ENCODE measurements around the gene WNK2.

WNK2 gene

DNA sequence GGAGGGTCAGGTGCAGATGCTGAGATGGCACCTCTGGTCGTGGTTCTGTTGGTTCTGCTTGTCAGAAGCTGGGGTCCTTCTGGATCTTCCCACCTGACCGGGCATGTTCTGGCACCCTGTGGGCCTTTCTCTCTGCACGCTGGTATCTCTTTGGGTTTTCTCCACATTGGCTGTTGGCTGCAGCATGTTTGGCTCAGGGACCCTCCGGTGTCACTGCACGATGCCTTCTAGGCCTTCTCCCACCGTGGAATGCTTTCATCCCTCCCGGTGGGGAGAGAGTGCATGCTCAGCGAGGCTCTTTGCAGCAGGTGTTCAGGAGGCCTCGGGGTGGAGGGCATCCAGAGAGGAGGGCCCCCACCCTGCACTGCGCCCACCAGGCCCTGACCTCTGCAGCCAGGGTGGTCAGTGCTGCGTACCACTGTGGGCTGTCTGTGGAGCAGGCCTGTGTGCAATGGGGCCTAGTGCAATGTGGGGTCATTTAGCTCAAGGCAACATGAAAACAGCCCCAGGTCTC lies 119.4 kb downstream of the WNK2 start:
- FAIRE-seq: no peak
- no peak for DNase-seq (ENCODE audit: insufficient read length, low spot score)
- TF ChIP-seq CTCF (IDR thresholded peaks at IDR 0.05; ENCODE audit: insufficient read depth, missing control alignments): no peak

DNA sequence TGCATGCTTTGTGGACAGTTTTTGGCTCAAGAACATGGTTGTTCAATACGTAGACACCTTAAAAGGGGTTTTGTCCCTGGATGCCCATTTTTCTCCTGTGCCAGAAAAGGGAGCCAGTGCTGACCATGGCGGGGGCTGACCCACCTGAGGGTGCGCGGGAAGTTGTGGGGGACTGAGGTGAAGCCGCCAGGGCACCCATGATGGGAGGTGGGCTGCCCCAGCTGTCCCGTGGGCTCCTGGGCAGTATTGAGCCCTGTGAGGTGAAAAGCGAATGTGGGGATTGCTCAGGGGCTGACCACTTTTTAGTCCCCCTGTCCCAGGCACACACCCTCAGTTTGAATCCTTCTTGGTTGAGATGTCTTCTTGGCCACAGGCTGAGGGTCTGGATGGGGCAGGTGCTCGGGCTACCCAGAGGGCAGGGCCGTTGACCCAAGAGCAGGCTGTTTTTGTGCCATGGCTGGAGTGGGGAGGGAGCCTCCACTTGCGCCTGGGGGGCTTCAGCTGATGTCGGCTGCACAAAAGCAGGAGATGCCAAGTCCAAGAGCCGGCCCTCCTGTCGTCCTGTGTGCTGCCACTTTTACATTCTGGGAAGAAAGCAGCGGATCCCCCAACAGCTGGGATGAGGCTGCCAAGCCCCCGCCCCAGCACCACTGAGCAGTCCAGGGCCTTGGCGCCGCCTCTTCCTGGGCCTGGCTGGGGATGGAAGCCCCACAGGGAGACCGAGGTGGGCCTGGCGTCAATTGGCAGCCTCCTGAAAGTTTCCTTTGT lies 120.1 kb downstream of the WNK2 start:
- DNase-seq (ENCODE audit: insufficient read length, low spot score) (no peak), FAIRE-seq (no peak)
- no peak for TF ChIP-seq CTCF (IDR thresholded peaks at IDR 0.05; ENCODE audit: insufficient read depth, missing control alignments)

DNA sequence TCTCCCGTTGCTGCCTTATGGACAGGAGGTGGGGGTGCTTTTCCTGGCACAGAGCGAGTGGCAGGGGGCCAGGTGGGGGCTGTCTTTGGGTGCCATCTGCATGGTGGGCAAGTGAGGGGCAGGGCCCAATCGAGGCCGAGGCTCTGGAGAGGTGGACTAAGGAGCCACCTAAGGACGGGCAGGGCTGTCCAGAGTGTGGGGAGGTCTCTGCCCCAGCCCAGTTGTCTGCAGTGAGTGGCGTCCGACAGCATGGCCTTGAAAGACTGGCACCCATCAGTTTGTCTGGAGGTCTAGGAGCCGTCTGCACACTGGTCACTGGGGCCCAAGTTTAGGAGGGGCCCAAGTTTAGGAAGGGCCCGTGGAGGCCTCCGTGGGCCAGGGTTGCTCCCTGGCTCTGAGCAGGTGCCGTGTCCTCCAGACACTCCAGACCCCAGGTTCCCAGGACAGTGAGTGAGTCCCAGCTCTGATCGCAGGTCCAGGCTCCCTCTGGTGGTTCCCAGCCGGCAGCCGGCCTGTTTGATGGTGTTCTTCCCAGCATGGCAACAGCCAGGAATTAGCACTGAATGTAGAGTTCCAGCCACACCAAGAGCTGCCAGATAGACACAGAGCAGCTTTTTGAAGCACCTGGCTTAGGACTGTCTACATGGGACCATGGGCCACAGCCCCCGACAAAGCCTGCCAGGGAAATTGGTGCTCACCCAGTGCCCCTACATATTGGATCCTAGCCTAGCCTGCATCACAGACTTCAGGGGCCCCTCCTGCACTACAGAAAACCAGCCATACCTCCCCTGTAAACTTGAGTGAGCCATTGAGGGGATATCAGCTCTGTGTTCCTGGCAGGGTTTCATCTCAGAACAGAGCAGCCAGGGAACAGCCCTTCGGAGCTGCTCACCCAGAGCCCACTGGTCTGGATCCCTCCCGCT lies 120.9 kb downstream of the WNK2 start:
- peak; percentile 54 for TF ChIP-seq CTCF (IDR thresholded peaks at IDR 0.05; ENCODE audit: insufficient read depth, missing control alignments)
- no peak for DNase-seq (ENCODE audit: insufficient read length, low spot score)
- no peak for FAIRE-seq

DNA sequence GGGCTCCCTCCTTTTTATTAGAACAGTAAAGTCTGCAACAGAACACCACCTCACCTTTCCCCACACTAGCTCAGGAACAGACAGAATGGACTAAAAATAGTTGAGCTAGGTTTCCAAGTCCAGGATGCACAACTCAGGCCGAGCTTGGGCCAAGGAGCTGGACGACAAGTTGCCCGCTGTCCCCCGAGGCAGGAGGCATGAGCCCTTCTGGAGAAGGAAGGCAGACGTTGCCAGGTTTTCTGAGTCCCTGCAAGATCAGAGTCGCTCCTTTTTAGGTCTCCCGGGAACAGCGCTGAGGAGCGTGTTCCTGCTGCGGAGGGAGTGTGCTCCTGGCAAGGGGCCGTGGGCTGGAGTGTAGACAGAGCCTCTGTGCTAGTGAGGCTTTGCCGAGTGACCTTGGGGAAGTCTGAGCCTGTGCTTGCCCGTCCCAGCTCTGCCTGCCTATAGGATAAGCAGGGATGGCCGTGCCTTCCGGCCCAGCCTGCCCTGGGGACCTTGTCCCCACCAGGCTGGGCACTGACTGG lies 121.6 kb downstream of the WNK2 start:
- no peak for DNase-seq (ENCODE audit: insufficient read length, low spot score)
- TF ChIP-seq CTCF (IDR thresholded peaks at IDR 0.05; ENCODE audit: insufficient read depth, missing control alignments): no peak
- no peak for FAIRE-seq

DNA sequence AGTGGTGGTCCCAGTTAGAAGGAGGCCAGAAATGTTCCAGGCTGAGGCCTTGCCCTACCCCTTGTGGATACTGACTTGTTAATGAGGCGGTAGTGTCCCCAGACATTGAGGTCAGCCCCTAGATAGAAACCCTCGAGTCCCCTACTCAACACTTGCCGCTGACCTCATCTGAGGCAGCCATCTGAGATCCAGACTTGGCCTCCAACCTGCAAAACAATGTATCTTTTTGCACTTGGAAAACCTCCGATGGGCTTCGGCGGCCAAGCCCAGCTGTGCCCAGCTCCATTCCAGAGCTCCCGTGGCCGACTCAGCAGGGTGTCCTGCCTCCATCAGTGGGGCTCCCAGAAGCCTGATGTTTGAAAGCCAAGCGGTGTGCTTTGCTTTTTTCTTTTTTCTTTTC lies 122.1 kb downstream of the WNK2 start:
- DNase-seq (ENCODE audit: insufficient read length, low spot score) (no peak), FAIRE-seq (no peak)
- TF ChIP-seq CTCF (IDR thresholded peaks at IDR 0.05; ENCODE audit: insufficient read depth, missing control alignments): no peak

- no peak for DNase-seq (ENCODE audit: insufficient read length, low spot score)
Observed at GRCh38 chr9:93306579-93307091, 122.7 kb downstream of the WNK2 start.

More at GRCh38 chr9:93306579-93307091, 122.7 kb downstream of the WNK2 start:
- no peak for FAIRE-seq
- TF ChIP-seq CTCF (IDR thresholded peaks at IDR 0.05; ENCODE audit: insufficient read depth, missing control alignments): no peak
